SK-MEL-5 (cell line): ENCODE data around the gene BORCS5. TPM values are rescaled to one million over a fixed set of nuclear protein-coding genes. Genes with fewer than 3 reads are reported as not detected.

Experiments used
- DNase-seq: peaks from one replicate; pipeline ENCODE4 v3.0.0-alpha.2; 2016; ENCODE audit warnings: low read depth, low spot score
- in situ Hi-C: cut with HindIII; loops from 2 replicates; pipeline ENCODE4 v1.10.0; 2016; ENCODE audit warnings: low sequenced_read_pairs, high pct_unique_total_duplicates, low pct_unique_long_range_greater_than_20kb
- total RNA-seq: library from RNA; depleted of rRNA; stranded (reverse); fragments of >200 nt; shearing (Covaris generic); gene quantifications from 2 replicates; pipeline ENCODE4 v1.2.3, GENCODE V29; 2014; rRNA removed

Gene BORCS5
- total RNA-seq, 1 experiment from 2014 or later: 13.2 TPM

GRCh38 chr12:12510141-12510540 is 153.3 kb downstream of the BORCS5 start:
- DNase-seq: no peak
- in situ Hi-C loops: no loop called here

- in situ Hi-C loops: no loop called here
- no peak for DNase-seq
These were observed 153.7 kb downstream of the BORCS5 start for GRCh38 chr12:12510551-12510950.

- in situ Hi-C loops: no loop called here
- no peak for DNase-seq
These were observed 154.3 kb downstream of the BORCS5 start for GRCh38 chr12:12511021-12511783.

- no peak for DNase-seq
- in situ Hi-C loops: no loop called here
These were observed 155.2 kb downstream of the BORCS5 start for GRCh38 chr12:12511895-12512711.

- DNase-seq: no peak
- in situ Hi-C loops: no loop called here
These were observed 156.6 kb downstream of the BORCS5 start for GRCh38 chr12:12513416-12514006.

GRCh38 chr12:12518464-12518845 is 161.6 kb downstream of the BORCS5 start:
- in situ Hi-C loops: no loop called here
- DNase-seq: no peak

- in situ Hi-C loops: no loop called here
- DNase-seq: no peak
These were observed 162.0 kb downstream of the BORCS5 start for GRCh38 chr12:12518919-12519318.

Other genes starting within 250 kb of the BORCS5 start
- 38.1 and 43.0 TPM in 2 replicates for gene LRP6, start 90.0 kb upstream of the BORCS5 start, total RNA-seq
- gene MANSC1, start 6.8 kb upstream of the BORCS5 start, total RNA-seq: 13.6 and 14.9 TPM in 2 replicates
- 13.9 and 15.1 TPM in 2 replicates for gene DUSP16, start 205.8 kb downstream of the BORCS5 start, total RNA-seq